ENCODE measurements around the gene WDR18.

DNA sequence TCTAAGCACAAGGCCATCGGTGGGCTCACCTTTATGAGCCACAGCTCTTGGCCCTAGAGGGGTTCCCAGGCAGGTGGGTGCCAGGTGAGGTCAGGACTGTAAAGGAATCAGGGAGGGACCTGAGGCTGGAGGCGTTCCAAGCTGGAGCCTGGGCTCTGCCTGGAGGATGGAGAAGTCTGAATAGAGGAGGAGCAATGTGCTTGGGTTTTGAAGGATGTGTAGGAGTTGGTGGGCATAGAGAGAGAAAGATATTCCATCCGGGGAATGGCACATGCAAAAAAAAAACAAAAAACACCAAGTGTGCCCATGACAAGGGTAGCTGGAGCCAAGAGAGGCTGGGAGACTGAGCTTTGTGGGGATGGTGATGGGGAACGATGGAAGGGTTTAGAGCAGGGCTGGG is 18.5 kb downstream of the WDR18 start:
- TF ChIP-seq, protein P1, sequence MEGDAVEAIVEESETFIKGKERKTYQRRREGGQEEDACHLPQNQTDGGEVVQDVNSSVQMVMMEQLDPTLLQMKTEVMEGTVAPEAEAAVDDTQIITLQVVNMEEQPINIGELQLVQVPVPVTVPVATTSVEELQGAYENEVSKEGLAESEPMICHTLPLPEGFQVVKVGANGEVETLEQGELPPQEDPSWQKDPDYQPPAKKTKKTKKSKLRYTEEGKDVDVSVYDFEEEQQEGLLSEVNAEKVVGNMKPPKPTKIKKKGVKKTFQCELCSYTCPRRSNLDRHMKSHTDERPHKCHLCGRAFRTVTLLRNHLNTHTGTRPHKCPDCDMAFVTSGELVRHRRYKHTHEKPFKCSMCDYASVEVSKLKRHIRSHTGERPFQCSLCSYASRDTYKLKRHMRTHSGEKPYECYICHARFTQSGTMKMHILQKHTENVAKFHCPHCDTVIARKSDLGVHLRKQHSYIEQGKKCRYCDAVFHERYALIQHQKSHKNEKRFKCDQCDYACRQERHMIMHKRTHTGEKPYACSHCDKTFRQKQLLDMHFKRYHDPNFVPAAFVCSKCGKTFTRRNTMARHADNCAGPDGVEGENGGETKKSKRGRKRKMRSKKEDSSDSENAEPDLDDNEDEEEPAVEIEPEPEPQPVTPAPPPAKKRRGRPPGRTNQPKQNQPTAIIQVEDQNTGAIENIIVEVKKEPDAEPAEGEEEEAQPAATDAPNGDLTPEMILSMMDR (conservative IDR thresholded peaks at IDR 0.05 in 1 of 2, IDR thresholded peaks at IDR 0.05 in 1 of 2; ENCODE audit: low read depth in 1 of 2, low read length in 2 of 2) = no peak
- no peak for TF ChIP-seq EZH2 (IDR thresholded peaks at IDR 0.05; ENCODE audit: low read length, missing control alignments)

All from fibroblast of lung (primary cell).